NOMO-1 (cell line): ENCODE measurements around the gene CES3.

ENCODE experiments used
- DNase-seq, 2 experiments: peaks; one replicate each; lab custom pipeline; 2025; ENCODE audit not compliant: unreplicated experiment in 2 of 2; lab: John Stamatoyannopoulos, UW

CES3 gene

GRCh38 chr16:67000384-67001351 lies 39.6 kb downstream of the CES3 start:
- no peak for DNase-seq

- no peak for DNase-seq
Measured at GRCh38 chr16:67001726-67002125, 40.7 kb downstream of the CES3 start.

GRCh38 chr16:67006930-67007658 lies 46.0 kb downstream of the CES3 start:
- peak; percentile 12 to 39 for DNase-seq

- DNase-seq, result no peak
Measured at GRCh38 chr16:67009158-67009557, 48.1 kb downstream of the CES3 start.

- no peak for DNase-seq
Measured at GRCh38 chr16:67011274-67011673, 50.2 kb downstream of the CES3 start.

- no peak for DNase-seq
Measured at GRCh38 chr16:67013233-67013822, 52.3 kb downstream of the CES3 start.

GRCh38 chr16:67013823-67014633 lies 53.0 kb downstream of the CES3 start:
- peak; percentile 32 to 79 for DNase-seq

- DNase-seq, result no peak
Measured at GRCh38 chr16:67014634-67015312, 53.7 kb downstream of the CES3 start.

- no peak for DNase-seq
Measured at GRCh38 chr16:67015313-67015731, 54.3 kb downstream of the CES3 start.

- DNase-seq, result no peak
Measured at GRCh38 chr16:67016143-67016542, 55.1 kb downstream of the CES3 start.

- no peak for DNase-seq
Measured at GRCh38 chr16:67016681-67017420, 55.8 kb downstream of the CES3 start.

- DNase-seq, result no peak
Measured at GRCh38 chr16:67017421-67017750, 56.3 kb downstream of the CES3 start.

GRCh38 chr16:67017810-67018488 lies 56.9 kb downstream of the CES3 start:
- DNase-seq, result peak; percentile 70 to 79

GRCh38 chr16:67019171-67019570 lies 58.1 kb downstream of the CES3 start:
- DNase-seq, result no peak

- no peak for DNase-seq
Measured at GRCh38 chr16:67021321-67021720, 60.3 kb downstream of the CES3 start.

- DNase-seq, result no peak
Measured at GRCh38 chr16:67022531-67023214, 61.6 kb downstream of the CES3 start.

GRCh38 chr16:67023689-67024088 lies 62.6 kb downstream of the CES3 start:
- DNase-seq, result no peak
